Measurements from ENCODE around the gene PRPF6.
A peak's percentile ranks its signal among the peaks of the same experiment; 100 is the strongest.

DNA sequence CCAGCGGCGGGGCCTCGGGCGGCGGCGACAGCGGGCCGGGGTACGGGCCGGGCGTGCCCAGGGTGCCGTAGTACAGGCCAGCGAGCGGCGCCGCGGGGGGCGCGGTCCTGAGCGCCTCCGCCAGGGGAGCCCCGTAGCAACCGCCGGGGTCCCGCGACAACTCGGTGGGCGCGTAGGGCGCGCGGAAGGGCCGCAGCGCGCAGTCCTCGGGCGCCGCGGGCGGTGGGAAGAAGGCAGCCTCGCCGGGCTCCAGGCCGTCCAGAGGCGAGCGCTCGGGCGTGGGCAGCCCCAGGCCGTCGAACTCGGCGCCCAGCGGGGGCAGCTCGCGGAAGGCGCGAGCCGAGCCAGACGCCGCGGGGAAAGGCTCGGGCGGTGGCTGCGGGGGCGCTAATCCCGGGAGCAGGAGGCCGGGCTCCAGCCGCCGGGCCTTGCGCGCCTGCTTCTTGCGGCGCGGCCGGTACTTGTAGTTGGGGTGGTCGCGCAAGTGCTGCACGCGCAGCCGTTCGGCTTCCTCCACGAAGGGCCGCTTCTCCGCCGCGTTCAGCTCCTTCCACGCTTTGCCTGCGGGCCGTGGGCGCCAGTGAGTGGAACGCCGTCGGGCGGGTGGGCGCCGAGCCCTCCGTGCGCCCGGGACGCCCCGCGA is 67.6 kb downstream of the PRPF6 start:
- TF ChIP-seq, protein P1, sequence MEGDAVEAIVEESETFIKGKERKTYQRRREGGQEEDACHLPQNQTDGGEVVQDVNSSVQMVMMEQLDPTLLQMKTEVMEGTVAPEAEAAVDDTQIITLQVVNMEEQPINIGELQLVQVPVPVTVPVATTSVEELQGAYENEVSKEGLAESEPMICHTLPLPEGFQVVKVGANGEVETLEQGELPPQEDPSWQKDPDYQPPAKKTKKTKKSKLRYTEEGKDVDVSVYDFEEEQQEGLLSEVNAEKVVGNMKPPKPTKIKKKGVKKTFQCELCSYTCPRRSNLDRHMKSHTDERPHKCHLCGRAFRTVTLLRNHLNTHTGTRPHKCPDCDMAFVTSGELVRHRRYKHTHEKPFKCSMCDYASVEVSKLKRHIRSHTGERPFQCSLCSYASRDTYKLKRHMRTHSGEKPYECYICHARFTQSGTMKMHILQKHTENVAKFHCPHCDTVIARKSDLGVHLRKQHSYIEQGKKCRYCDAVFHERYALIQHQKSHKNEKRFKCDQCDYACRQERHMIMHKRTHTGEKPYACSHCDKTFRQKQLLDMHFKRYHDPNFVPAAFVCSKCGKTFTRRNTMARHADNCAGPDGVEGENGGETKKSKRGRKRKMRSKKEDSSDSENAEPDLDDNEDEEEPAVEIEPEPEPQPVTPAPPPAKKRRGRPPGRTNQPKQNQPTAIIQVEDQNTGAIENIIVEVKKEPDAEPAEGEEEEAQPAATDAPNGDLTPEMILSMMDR (IDR thresholded peaks at IDR 0.05): peak in 1 of 6 experiments; percentile 11
- TF ChIP-seq EP300 (IDR thresholded peaks at IDR 0.05): no peak

All from upper lobe of left lung (tissue), 4 donors.